ENCODE results near the gene ELL2.

- TF ChIP-seq POLR2A (IDR thresholded peaks at IDR 0.05) (no peak), CTCF (IDR thresholded peaks at IDR 0.05) (no peak), POLR2AphosphoS5 (IDR thresholded peaks at IDR 0.05) (no peak)
These were observed 13.0 kb downstream of the ELL2 start for GRCh38 chr5:95948631-95949030.
